ENCODE measurements around the gene VWA7. TPM values are rescaled to one million over a fixed set of nuclear protein-coding genes. Genes with fewer than 3 reads are reported as not detected.

Gene VWA7
- total RNA-seq, 2 donors from 2014 or later: 0.64 to 0.95 TPM

DNA sequence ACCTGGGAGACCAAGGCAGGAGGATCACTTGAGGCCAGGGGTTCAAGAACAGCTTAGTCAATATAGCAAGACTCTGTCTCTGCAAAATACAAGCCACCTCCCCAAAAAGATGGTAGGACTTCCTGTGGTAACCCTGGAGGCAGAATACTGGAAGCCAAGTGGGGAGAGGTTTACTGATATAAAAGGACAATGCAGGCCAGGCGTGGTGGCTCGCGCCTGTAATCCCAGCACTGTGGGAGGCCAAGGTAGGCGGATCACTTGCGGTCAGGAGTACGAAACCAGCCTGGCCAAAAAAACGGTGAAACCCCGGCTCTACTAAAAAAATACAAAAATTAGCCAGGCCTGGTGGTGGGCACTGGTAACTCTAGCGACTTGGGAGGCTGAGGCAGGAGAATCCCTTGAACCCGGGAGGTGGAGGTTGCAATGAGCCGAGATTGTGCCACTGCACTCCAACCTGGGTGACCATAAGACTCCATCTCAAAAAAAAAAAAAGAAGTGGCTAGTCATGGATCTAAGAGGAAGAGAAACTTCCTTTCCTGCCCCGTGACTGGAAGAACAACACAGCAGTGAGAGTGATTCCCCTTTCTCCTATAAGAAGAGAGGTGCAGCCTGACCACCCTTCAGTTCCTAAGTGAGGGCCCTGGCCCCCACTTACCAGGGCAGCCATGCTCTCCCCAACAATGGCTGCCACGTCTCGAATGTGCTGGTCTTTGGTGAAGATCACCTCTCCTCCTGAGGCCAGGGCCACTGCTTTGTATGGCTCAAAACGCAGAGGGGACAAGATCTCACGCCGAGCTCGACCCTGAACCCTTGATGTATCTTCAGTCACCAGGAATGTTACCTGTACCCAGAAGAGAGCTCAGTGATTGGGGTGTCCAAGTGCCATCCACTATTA is 8.5 kb downstream of the VWA7 start:
- Histone ChIP-seq H3K36me3 (ENCODE audit: control insufficient read depth, insufficient read depth, low read length) (no peaks in the 10 kb centered on the region), H3K9ac (ENCODE audit: extremely low read depth, low read length, poor library complexity, severe bottlenecking) (no peak overlapping the region), H3K9me3 (ENCODE audit: control insufficient read depth, low read length) (no peaks in the 10 kb centered on the region), H3K4me3 (ENCODE audit: low read length) (no peak overlapping the region), H3K27ac (ENCODE audit: low read depth, low read length) (no peak overlapping the region), H3K27me3 (ENCODE audit: control insufficient read depth, insufficient read depth, low read length, poor library complexity, severe bottlenecking) (no peaks in the 10 kb centered on the region), H3K4me1 (ENCODE audit: control insufficient read depth, insufficient read depth, low read length) (no peaks in the 10 kb centered on the region)
- Mint-ChIP-seq H3K27me3 (ENCODE audit: insufficient read depth) (no peaks in the 10 kb centered on the region), H3K4me1 (peaks cover 13% of the 10 kb centered on the region), H3K27ac (no peak overlapping the region), H3K4me3 (no peak overlapping the region), H3K36me3 (ENCODE audit: low read depth) (peaks cover 2% of the 10 kb centered on the region), H3K9me3 (no peaks in the 10 kb centered on the region)
- DNase-seq: no peak
- TF ChIP-seq, protein P1, sequence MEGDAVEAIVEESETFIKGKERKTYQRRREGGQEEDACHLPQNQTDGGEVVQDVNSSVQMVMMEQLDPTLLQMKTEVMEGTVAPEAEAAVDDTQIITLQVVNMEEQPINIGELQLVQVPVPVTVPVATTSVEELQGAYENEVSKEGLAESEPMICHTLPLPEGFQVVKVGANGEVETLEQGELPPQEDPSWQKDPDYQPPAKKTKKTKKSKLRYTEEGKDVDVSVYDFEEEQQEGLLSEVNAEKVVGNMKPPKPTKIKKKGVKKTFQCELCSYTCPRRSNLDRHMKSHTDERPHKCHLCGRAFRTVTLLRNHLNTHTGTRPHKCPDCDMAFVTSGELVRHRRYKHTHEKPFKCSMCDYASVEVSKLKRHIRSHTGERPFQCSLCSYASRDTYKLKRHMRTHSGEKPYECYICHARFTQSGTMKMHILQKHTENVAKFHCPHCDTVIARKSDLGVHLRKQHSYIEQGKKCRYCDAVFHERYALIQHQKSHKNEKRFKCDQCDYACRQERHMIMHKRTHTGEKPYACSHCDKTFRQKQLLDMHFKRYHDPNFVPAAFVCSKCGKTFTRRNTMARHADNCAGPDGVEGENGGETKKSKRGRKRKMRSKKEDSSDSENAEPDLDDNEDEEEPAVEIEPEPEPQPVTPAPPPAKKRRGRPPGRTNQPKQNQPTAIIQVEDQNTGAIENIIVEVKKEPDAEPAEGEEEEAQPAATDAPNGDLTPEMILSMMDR (conservative IDR thresholded peaks at IDR 0.05): no peak
- WGBS, 2 experiments (ENCODE audit: insufficient coverage in 1 of 2, insufficient read length in 1 of 2): 92 to 95% methylated on average over 14 to 18 of the region's 18 CpGs

DNA sequence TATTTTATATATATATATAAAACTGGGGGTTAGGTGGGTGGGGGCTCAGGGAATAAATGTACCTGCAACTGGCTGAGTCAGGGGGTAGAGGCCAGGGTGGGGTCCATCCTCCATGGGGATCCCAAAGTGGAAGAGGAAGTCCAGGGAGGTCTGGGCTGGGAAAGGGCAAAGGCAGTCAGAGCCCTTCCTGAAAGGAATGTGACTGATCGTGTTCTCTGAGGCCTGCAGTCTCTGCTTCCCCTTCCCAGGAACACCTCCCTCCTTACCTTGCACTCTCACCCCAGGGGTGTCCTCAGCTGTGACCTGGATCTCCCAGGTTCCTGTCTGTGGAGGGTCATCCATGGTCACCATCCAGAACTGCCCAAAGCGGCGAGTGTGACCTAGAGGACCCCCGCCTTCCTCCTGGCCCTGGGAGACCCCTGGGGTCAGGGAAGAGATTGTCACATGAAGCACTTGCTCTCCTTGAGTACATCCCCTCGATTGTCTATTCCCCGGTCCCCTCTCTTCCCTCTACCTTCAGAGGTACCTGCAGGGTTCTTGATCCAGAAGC is 10.0 kb downstream of the VWA7 start:
- no peaks in the 10 kb centered on the region for H3K36me3 ChIP-seq (ENCODE audit: control insufficient read depth, insufficient read depth, low read length)
- no peak overlapping the region for H3K27ac ChIP-seq (ENCODE audit: low read depth, low read length)
- Mint-ChIP-seq H3K4me3 (no peak overlapping the region), H3K9me3 (no peaks in the 10 kb centered on the region), H3K36me3 (ENCODE audit: low read depth) (peaks cover 7% of the 10 kb centered on the region), H3K27me3 (ENCODE audit: insufficient read depth) (no peaks in the 10 kb centered on the region), H3K27ac (no peak overlapping the region), H3K4me1 (peaks cover 18% of the 10 kb centered on the region)
- 92 to 97% methylated on average over 3 to 6 of the region's 6 CpGs for WGBS, 2 experiments (ENCODE audit: insufficient coverage in 1 of 2, insufficient read length in 1 of 2)
- H3K9ac ChIP-seq (ENCODE audit: extremely low read depth, low read length, poor library complexity, severe bottlenecking): no peak overlapping the region
- TF ChIP-seq, protein P1 (conservative IDR thresholded peaks at IDR 0.05): no peak
- no peaks in the 10 kb centered on the region for H3K4me1 ChIP-seq (ENCODE audit: control insufficient read depth, insufficient read depth, low read length)
- DNase-seq: no peak
- no peak overlapping the region for H3K4me3 ChIP-seq (ENCODE audit: low read length)
- no peaks in the 10 kb centered on the region for H3K27me3 ChIP-seq (ENCODE audit: control insufficient read depth, insufficient read depth, low read length, poor library complexity, severe bottlenecking)
- H3K9me3 ChIP-seq (ENCODE audit: control insufficient read depth, low read length): no peaks in the 10 kb centered on the region

DNA sequence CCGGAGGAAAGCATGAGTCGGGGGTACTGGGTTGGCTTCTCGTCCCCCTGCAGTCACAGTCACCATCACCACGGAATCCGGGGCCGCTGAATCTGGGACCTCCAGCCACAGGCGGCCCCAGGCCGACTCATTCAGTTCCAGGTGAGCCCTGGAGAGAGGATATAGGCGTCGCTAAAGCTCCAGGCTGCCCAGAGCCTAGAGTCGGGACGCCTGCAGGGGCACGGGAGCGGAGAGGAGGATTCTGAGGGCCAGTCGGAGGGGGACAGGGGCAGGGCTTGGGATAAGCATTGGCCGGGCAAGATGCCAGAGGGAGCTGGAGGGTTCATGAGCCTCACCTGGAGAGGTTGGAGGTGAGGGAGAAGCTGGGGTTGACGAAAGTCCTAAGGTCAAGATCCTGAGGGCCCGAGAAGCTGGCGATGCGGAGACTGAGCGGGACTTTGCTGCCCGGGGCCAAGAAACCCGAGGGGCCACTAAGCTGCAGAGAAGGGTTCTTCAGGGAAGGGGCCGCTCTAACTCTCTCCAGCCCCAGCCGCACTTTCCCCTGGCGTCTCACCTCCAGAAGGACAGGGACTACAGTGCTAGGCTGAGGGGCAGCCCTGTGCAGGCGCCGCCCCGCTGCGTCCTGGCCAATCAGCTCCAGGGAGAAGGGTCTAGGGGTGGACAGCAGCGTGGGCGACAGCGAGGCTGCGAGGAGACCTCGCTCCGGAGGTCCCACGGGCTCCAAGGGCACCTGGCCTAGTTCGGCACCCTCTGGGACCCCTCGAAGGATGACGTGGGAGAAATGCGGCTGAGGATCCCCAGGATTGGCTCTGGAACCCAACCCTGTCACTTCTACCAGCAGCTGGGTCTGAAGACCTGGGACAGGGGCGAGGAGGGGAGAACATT is 11.0 kb downstream of the VWA7 start:
- H3K9me3 Mint-ChIP-seq: no peaks in the 10 kb centered on the region
- TF ChIP-seq, protein P1 (conservative IDR thresholded peaks at IDR 0.05): peak; percentile 33
- peaks cover 13% of the 10 kb centered on the region for H3K36me3 Mint-ChIP-seq (ENCODE audit: low read depth)
- no peak overlapping the region for H3K9ac ChIP-seq (ENCODE audit: extremely low read depth, low read length, poor library complexity, severe bottlenecking)
- H3K27ac Mint-ChIP-seq: peak overlapping the region; percentile 41
- 67 to 76% methylated on average over 34 to 42 of the region's 42 CpGs for whole genome bisulfite sequencing, 2 experiments (ENCODE audit: insufficient coverage in 1 of 2, insufficient read length in 1 of 2)
- H3K36me3 ChIP-seq (ENCODE audit: control insufficient read depth, insufficient read depth, low read length): no peaks in the 10 kb centered on the region
- peaks cover 18% of the 10 kb centered on the region for H3K4me1 Mint-ChIP-seq
- H3K4me3 ChIP-seq (ENCODE audit: low read length): no peak overlapping the region
- peak overlapping the region; percentile 51 for H3K4me3 Mint-ChIP-seq
- no peaks in the 10 kb centered on the region for H3K9me3 ChIP-seq (ENCODE audit: control insufficient read depth, low read length)
- peak; percentile 82 for DNase-seq
- H3K4me1 ChIP-seq (ENCODE audit: control insufficient read depth, insufficient read depth, low read length): no peaks in the 10 kb centered on the region
- H3K27me3 ChIP-seq (ENCODE audit: control insufficient read depth, insufficient read depth, low read length, poor library complexity, severe bottlenecking): no peaks in the 10 kb centered on the region
- H3K27me3 Mint-ChIP-seq (ENCODE audit: insufficient read depth): no peaks in the 10 kb centered on the region
- no peak overlapping the region for H3K27ac ChIP-seq (ENCODE audit: low read depth, low read length)
